Measurements from ENCODE around the gene PRKAR1B. TPM values are rescaled to one million over a fixed set of nuclear protein-coding genes. Genes with fewer than 3 reads are reported as not detected.
A peak's percentile ranks its signal among the peaks of the same experiment; 100 is the strongest.

Gene PRKAR1B
- total and polyA plus RNA-seq, 10 of the 15 experiments (the other 5 are each of a cell fraction or from before 2014, with no cell fraction given) = 1.4 to 45.6 (median 19.3) TPM

- no peak for TF ChIP-seq EZH2 (IDR thresholded peaks at IDR 0.05; ENCODE audit: borderline replicate concordance, control insufficient read depth, low read depth, low read length)
- TF ChIP-seq STAT3 (IDR thresholded peaks at IDR 0.05; ENCODE audit: low read depth, low read length) = no peak
Measured at GRCh38 chr7:732556-732955, 5.5 kb upstream of the PRKAR1B start (continued).

GRCh38 chr7:732094-732541, 5.0 kb upstream of the PRKAR1B start:
- 97% methylated on average over 17 of the region's 17 CpGs for WGBS (ENCODE audit: insufficient coverage, insufficient replicate concordance, low lambda C conversion rate, missing lambda C conversion rate)
- BruUV-seq (replicated peaks) = no TSS peak
- no peak overlapping the region for H3K9ac ChIP-seq (ENCODE audit: control insufficient read depth, insufficient read depth, low read length)
- H4K20me1 ChIP-seq (ENCODE audit: control insufficient read depth, insufficient read depth) = no peaks in the 10 kb centered on the region
- intact Hi-C loops (cut with micrococcal nuclease; ENCODE audit: unreplicated experiment) (no loop called here), in situ Hi-C loops (cut with MboI) (no loop called here)
- TF ChIP-seq POLR2A (IDR thresholded peaks at IDR 0.05; ENCODE audit: low read depth, low read length) = peak; percentile 42; the same call in 1 of the 2 replicates
- TF ChIP-seq MYB (IDR thresholded peaks at IDR 0.05; ENCODE audit: borderline replicate concordance, low read depth, low read length) = no peak
- TF ChIP-seq IKZF1 (conservative IDR thresholded peaks at IDR 0.05) = no peak
- H3K4me2 ChIP-seq (ENCODE audit: control insufficient read depth, insufficient read depth) = no peak overlapping the region
- FAIRE-seq = no peak
- no peak overlapping the region for H2AFZ ChIP-seq (ENCODE audit: control insufficient read depth, low read depth, low read length)
- SMC1A ChIA-PET (ENCODE audit: uncharacterized antibody, unreplicated experiment) = no interaction called here
- no peak overlapping the region for H3K4me3 ChIP-seq
- H3K27me3 ChIP-seq (replicated peaks in 1 of 2; ENCODE audit: control insufficient read depth in 2 of 2, insufficient read depth in 2 of 2, low read length in 1 of 2) = no peaks in the 10 kb centered on the region
- peaks cover 18% of the 10 kb centered on the region for H3K9me3 ChIP-seq (replicated peaks; ENCODE audit: control insufficient read depth, insufficient read depth, low read length)
- peaks cover 25% of the 10 kb centered on the region for H3K79me2 ChIP-seq (ENCODE audit: control insufficient read depth, insufficient read depth, low read length)
- CTCF ChIA-PET = interaction anchor here (1.0 kb wide), 2 partner anchors 9 to 10 kb away, joined by 3 read pairs; no protein-coding TSS in a partner anchor
- POLR2A ChIA-PET = no interaction called here
- H3K4me1 ChIP-seq (ENCODE audit: control insufficient read depth, insufficient read depth, low read length) = peaks cover 3% of the 10 kb centered on the region
- no peak overlapping the region for H3K27ac ChIP-seq (ENCODE audit: control insufficient read depth, insufficient read depth)
- ATAC-seq = no peak
- RAD21 ChIA-PET (ENCODE audit: unreplicated experiment) = no interaction called here
- peaks cover 0 to 7% of the 10 kb centered on the region in 2 experiments; a peak in 2 of 4 replicates for H3K36me3 ChIP-seq (ENCODE audit: control insufficient read depth in 2 of 2, insufficient read depth in 2 of 2, low read length in 1 of 2)
- no peak for DNase-seq (ENCODE audit: low read depth, low spot score)

- Histone ChIP-seq H3K4me3 (no peak overlapping the region), H3K36me3 (ENCODE audit: control insufficient read depth in 2 of 2, insufficient read depth in 2 of 2, low read length in 1 of 2) (peaks cover 0 to 7% of the 10 kb centered on the region in 2 experiments; a peak in 2 of 4 replicates), H2AFZ (ENCODE audit: control insufficient read depth, low read depth, low read length) (no peak overlapping the region), H3K27ac (ENCODE audit: control insufficient read depth, insufficient read depth) (no peak overlapping the region), H3K9me3 (replicated peaks; ENCODE audit: control insufficient read depth, insufficient read depth, low read length) (peaks cover 18% of the 10 kb centered on the region), H3K9ac (ENCODE audit: control insufficient read depth, insufficient read depth, low read length) (no peak overlapping the region), H3K4me2 (ENCODE audit: control insufficient read depth, insufficient read depth) (no peak overlapping the region), H4K20me1 (ENCODE audit: control insufficient read depth, insufficient read depth) (no peaks in the 10 kb centered on the region), H3K27me3 (replicated peaks in 1 of 2; ENCODE audit: control insufficient read depth in 2 of 2, insufficient read depth in 2 of 2, low read length in 1 of 2) (no peaks in the 10 kb centered on the region), H3K79me2 (ENCODE audit: control insufficient read depth, insufficient read depth, low read length) (peaks cover 25% of the 10 kb centered on the region), H3K4me1 (ENCODE audit: control insufficient read depth, insufficient read depth, low read length) (peaks cover 3% of the 10 kb centered on the region)
- no peak for FAIRE-seq
- intact Hi-C loops (cut with micrococcal nuclease; ENCODE audit: unreplicated experiment) (no loop called here), in situ Hi-C loops (cut with MboI) (no loop called here)
- ATAC-seq = no peak
- SMC1A ChIA-PET (ENCODE audit: uncharacterized antibody, unreplicated experiment) = no interaction called here
- 87% methylated on average over 17 of the region's 17 CpGs for WGBS (ENCODE audit: insufficient coverage, insufficient replicate concordance, low lambda C conversion rate, missing lambda C conversion rate)
- POLR2A ChIA-PET = no interaction called here
- CTCF ChIA-PET = interaction anchor here (0.7 to 1.0 kb wide), 3 partner anchors 10 to 212 kb away, joined by 3 read pairs; partner anchors contain the start of gene PDGFA
- TF ChIP-seq KAT2A (conservative IDR thresholded peaks at IDR 0.05; ENCODE audit: control insufficient read depth, low read depth, low read length) = no peak
- no peak for TF ChIP-seq TCF3 (IDR thresholded peaks at IDR 0.05; ENCODE audit: borderline replicate concordance, insufficient read depth, low read depth, low read length)
- no peak for TF ChIP-seq WRNIP1 (IDR thresholded peaks at IDR 0.05; ENCODE audit: borderline replicate concordance, low read depth, low read length)
- no peak for TF ChIP-seq CHD2 (IDR thresholded peaks at IDR 0.05; ENCODE audit: borderline replicate concordance, low read depth, low read length)
- no TSS peak for BruUV-seq (replicated peaks)
- RAD21 ChIA-PET (ENCODE audit: unreplicated experiment) = no interaction called here
- DNase-seq (ENCODE audit: low read depth, low spot score) = no peak
Measured at GRCh38 chr7:731440-732085, 4.5 kb upstream of the PRKAR1B start.

Measured in GM12878 (cell line).